Stimulated activated memory B cell treated with anti-CD40 and anti-IgM and Interleukin-4, amounts not matched to agents 10 μg/mL and 1 μg/mL and 100 μg/mL, for 72 hours (primary cell): Measurements from ENCODE around the gene CHD9.
A peak's percentile ranks its signal among the peaks of the same experiment; 100 is the strongest.
"Not testable (repeated sequence)": the region's sequence is repeated elsewhere in the genome, so short reads cannot be mapped to it uniquely, and the experiment has no call there.

Experiments used
- ATAC-seq: fragments of 150-1000 bp; cut with Tn5 transposase; 2 replicates; pipeline ENCODE4 v1.10.0; 2021
- H3K27ac Mint-ChIP-seq: one replicate; pipeline ENCODE4 v1.8.0; 2022; ENCODE audit warnings: mild to moderate bottlenecking, mixed read lengths
- H3K27me3 Mint-ChIP-seq: one replicate; pipeline ENCODE4 v1.8.0; 2022; ENCODE audit warnings: mixed read lengths
- H3K36me3 Mint-ChIP-seq: one replicate; pipeline ENCODE4 v1.8.0; 2022; ENCODE audit warnings: mixed read lengths
- H3K4me1 Mint-ChIP-seq: one replicate; pipeline ENCODE4 v1.8.0; 2022; ENCODE audit warnings: mixed read lengths
- H3K4me3 Mint-ChIP-seq: one replicate; pipeline ENCODE4 v1.8.0; 2022; ENCODE audit warnings: mild to moderate bottlenecking, moderate library complexity, mixed read lengths
- H3K9me3 Mint-ChIP-seq: one replicate; pipeline ENCODE4 v1.8.0; 2022; ENCODE audit warnings: mixed read lengths

CHD9 gene

DNA sequence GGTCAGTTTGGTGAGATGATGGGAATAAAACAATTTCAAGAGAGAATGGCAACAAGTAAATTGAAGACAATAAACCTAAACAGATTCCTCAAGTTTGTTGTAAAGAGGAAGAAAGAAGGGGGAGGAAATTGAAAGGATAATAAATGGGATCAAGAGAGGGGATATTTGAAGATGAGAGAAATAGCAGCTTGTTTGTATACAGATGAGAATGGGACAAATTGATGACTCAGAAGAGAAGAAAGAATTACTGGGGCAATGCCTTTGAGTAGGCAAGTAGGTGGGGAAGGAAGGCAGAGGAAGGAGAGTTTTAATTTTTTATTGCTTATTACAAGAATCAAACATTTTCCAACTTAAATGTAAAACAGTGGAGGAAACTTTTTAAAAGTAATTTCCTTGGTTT is 98.3 kb downstream of the CHD9 start:
- Mint-ChIP-seq H3K4me1 (peaks cover 6% of the 10 kb centered on the region), H3K36me3 (peaks cover 21% of the 10 kb centered on the region), H3K4me3 (no peak overlapping the region), H3K27me3 (no peaks in the 10 kb centered on the region), H3K27ac (no peak overlapping the region), H3K9me3 (peaks cover 3% of the 10 kb centered on the region)
- ATAC-seq: no peak

DNA sequence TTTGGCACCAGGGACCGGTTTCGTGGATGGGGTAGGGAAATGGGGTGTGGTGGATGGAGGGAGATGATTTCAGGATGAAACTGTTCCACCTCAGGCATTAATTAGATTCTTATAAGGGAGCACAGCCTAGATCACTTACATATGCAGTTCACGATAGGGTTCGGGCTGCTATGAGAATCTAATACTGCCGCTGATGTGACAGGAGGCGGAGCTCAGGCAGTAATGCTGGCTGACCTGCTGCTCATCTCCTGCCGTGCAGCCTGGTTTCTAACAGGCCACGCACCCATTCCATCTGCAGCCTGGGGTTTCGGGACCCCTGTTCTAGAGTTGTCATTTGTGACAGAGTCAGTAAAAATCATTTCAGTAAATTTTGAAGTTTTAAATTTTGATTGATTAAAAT is 99.7 kb downstream of the CHD9 start:
- Mint-ChIP-seq H3K4me3 (no peak overlapping the region), H3K27me3 (no peaks in the 10 kb centered on the region), H3K9me3 (peaks cover under 1% of the 10 kb centered on the region), H3K36me3 (peaks cover 14% of the 10 kb centered on the region), H3K27ac (no peak overlapping the region), H3K4me1 (peaks cover 6% of the 10 kb centered on the region)
- no peak for ATAC-seq

DNA sequence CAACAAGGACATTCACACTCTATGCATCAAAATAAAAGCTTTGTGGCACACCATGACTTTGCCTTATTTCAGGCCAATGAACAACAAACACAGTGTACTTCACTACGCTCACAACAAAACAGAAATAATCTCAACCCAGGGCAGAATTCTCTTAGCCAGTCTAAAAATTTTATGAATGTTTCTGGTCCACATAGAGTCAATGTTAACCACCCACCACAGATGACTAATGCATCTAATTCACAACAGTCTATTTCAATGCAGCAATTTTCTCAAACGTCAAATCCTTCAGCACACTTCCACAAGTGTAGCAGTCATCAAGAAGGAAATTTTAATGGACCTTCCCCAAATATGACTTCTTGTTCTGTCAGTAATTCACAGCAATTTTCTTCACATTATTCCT is 101.7 kb downstream of the CHD9 start:
- no peak overlapping the region for H3K27ac Mint-ChIP-seq
- peaks cover 6% of the 10 kb centered on the region for H3K4me1 Mint-ChIP-seq
- H3K4me3 Mint-ChIP-seq: no peak overlapping the region
- H3K36me3 Mint-ChIP-seq: peaks cover 12% of the 10 kb centered on the region
- no peaks in the 10 kb centered on the region for H3K9me3 Mint-ChIP-seq
- no peak for ATAC-seq
- H3K27me3 Mint-ChIP-seq: no peaks in the 10 kb centered on the region

DNA sequence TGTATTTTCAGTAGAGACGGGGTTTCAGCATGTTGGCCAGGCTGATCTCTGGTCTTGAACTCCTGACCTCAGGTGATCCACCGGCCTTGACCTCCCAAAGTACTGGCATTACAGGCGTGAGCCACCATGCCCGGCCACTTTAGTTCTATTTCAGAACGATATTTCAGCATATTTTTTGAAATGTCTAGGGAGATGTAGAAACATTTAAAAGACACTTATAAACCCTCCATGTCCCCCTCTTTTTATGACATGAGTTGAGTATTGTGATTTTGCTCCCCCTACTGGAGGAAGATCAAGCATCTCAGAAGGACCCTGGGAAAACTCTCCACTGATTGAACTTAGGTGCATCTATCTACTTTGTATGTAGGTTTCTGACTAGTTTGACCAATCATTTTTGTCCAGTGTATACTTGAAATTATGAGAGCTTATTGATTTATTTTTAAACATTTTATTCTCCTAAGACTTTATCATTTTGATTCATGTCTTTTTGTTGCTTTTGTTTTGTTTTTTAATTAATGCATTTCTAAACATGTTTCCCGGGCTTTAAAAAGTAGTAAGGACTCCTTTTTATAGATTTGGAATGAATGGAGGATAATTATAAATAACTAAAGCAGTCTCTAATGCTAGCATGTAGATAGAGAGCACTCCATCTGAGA is 105.1 kb downstream of the CHD9 start:
- no peak overlapping the region for H3K4me3 Mint-ChIP-seq
- peak; percentile 74 for ATAC-seq
- peaks cover 6% of the 10 kb centered on the region for H3K4me1 Mint-ChIP-seq
- H3K27ac Mint-ChIP-seq: no peak overlapping the region
- H3K9me3 Mint-ChIP-seq: no peaks in the 10 kb centered on the region
- H3K27me3 Mint-ChIP-seq: no peaks in the 10 kb centered on the region
- peaks cover 18% of the 10 kb centered on the region for H3K36me3 Mint-ChIP-seq

DNA sequence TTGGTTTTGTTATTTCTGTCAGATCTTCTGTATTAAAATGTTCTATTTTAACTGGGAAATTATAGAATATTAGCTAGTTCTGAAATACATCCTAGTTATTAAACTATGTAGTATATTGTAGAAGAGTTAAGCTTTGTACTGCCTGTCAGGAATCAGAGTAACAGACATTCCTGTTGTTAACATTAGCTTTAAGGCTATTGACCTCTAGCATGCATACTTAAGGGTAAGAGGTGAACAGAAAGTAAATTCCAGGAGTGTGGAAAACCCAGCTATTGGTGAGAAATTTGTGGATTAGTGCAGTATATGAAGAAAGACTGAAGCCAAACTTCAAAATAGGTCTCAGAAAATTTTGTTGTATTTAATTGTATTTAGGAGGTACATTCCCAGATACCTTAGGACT is 111.3 kb downstream of the CHD9 start:
- no peak for ATAC-seq
- H3K4me1 Mint-ChIP-seq: peaks cover 13% of the 10 kb centered on the region
- H3K27ac Mint-ChIP-seq: no peak overlapping the region
- peaks cover 6% of the 10 kb centered on the region for H3K36me3 Mint-ChIP-seq
- H3K27me3 Mint-ChIP-seq: no peaks in the 10 kb centered on the region
- H3K9me3 Mint-ChIP-seq: no peaks in the 10 kb centered on the region
- H3K4me3 Mint-ChIP-seq: no peak overlapping the region

DNA sequence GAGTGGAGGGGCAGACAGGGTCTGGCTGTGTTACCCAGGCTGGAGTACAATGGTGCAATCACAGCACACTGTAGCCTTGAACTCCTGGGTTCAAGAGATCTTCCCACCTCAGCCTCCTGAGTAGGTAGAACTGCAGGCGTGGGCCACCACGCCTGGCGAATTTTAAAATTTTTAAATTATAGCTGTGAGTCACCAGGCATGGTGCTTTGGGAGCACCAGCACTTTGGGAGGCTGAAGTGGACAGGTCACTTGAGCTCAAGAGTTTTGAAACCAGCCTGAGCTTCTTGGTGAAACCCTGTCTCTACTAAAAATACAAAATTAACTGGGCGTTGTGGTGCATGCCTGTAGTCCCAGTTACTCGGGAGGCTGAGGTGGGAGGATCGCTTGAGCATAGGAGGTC is 114.0 kb downstream of the CHD9 start:
- no peaks in the 10 kb centered on the region for H3K36me3 Mint-ChIP-seq
- no peak overlapping the region for H3K4me3 Mint-ChIP-seq
- no peak for ATAC-seq
- no peaks in the 10 kb centered on the region for H3K27me3 Mint-ChIP-seq
- H3K4me1 Mint-ChIP-seq: peaks cover 18% of the 10 kb centered on the region
- H3K27ac Mint-ChIP-seq: no peak overlapping the region
- H3K9me3 Mint-ChIP-seq: no peaks in the 10 kb centered on the region

DNA sequence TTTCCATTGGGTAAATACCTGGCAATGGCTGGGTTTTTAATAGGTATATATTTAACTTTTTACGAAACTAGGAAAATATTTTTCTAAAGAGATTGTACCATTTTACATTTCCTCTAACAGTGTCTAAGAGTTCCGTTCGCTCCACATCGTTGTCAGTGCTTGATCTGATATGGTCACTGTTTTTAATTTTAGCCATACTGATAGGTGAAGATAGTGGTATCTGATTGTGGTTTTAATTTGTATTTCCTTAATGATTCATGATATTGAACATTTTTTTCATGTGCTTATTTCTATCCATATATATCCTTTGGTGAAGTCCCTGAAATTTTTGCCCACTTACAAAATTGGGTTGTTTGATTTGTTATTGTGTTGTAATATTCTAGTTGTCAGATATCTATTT is 117.7 kb downstream of the CHD9 start:
- no peak overlapping the region for H3K4me3 Mint-ChIP-seq
- no peak for ATAC-seq
- peaks cover 16% of the 10 kb centered on the region for H3K36me3 Mint-ChIP-seq
- peaks cover 23% of the 10 kb centered on the region for H3K4me1 Mint-ChIP-seq
- no peaks in the 10 kb centered on the region for H3K27me3 Mint-ChIP-seq
- no peak overlapping the region for H3K27ac Mint-ChIP-seq
- no peaks in the 10 kb centered on the region for H3K9me3 Mint-ChIP-seq

DNA sequence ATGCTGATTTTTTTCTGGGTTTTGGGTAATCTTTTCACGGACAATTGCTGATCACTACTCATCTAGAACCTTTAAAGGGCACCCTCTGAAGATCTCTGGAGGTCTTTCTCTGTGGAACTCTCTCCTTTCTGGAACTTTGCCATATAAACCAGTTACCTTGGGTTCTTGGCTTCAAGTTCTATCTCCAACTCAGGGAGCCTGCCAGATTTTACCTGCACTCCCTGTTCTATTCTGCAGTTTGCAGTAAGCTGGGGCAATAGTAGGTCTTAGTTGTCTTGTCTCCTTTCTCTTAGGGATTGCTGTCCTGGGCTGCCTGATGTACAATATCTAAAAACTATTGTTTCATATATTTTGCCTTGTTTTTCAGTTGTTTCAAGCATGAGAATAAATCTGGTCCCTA is 120.3 kb downstream of the CHD9 start:
- Mint-ChIP-seq H3K27me3 (no peaks in the 10 kb centered on the region), H3K9me3 (no peaks in the 10 kb centered on the region)

DNA sequence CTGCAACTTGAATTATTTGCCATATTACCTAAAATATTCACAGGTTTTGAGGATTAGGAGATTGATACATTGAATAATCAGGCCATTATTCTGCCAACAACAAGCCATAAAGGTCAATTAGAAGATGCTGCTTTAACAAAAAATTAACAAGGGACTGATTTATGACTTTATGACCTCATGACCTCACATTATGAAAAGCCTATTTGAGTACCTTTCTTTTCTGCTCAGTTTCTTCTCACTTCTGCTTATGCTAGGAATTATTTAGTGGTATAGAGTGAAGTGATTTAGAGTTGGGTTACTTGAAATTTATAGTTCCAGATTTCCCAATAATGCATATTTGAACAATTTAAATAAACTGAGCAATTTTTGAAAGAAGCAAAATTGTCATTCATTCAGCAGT is 121.6 kb downstream of the CHD9 start:
- peaks cover 33% of the 10 kb centered on the region for H3K36me3 Mint-ChIP-seq
- no peaks in the 10 kb centered on the region for H3K9me3 Mint-ChIP-seq
- no peaks in the 10 kb centered on the region for H3K27me3 Mint-ChIP-seq
- no peak for ATAC-seq
- H3K27ac Mint-ChIP-seq: no peak overlapping the region
- H3K4me3 Mint-ChIP-seq: no peak overlapping the region
- H3K4me1 Mint-ChIP-seq: peaks cover 27% of the 10 kb centered on the region

More for the DNA sequence above, 120.3 kb downstream of the CHD9 start:
- Mint-ChIP-seq H3K4me3 (no peak overlapping the region), H3K36me3 (peaks cover 24% of the 10 kb centered on the region), H3K27ac (no peak overlapping the region), H3K4me1 (peaks cover 22% of the 10 kb centered on the region)
- ATAC-seq: no peak

DNA sequence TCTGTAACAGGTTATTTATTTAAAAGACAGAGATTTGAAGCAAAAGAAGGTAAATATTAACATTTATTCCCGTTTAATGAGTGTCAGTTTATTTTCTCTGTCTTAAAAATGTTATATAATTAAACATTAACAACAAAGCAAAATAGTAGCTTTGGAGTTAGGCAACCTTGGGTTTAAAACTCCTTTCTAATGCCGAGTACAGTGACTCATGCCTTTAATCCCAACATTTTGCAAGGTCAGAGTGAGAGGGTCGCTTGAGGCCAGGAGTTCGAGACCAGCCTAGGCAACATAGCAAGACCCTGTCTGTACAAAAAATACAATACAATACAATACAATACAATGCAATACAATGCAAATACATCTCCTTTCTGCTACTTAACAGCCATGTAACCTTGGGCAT is 128.7 kb downstream of the CHD9 start:
- Mint-ChIP-seq H3K4me3 (no peak overlapping the region), H3K27ac (no peak overlapping the region), H3K9me3 (peaks cover 23% of the 10 kb centered on the region), H3K27me3 (no peaks in the 10 kb centered on the region), H3K36me3 (peaks cover 50% of the 10 kb centered on the region), H3K4me1 (peaks cover 11% of the 10 kb centered on the region)
- no peak for ATAC-seq

DNA sequence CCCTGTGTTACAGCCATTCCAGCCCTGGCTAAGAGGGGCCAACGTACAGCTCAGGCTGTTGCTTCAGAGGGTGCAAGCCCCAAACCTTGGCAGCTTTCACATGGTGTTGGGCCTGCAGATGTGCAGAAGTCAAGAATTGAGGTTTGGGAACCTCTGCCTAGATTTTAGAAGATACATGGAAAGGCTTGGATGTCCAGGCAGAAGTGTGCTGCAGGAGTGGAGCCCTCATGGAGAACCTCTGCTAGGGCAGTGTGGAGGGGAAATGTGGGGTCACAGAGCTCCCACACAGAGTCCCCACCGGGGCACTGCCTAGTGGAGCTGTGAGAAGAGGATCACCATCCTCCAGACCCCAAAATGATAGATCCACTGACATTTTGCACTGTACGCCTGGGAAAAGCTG is 130.9 kb downstream of the CHD9 start:
- H3K27ac Mint-ChIP-seq, H3K4me3 Mint-ChIP-seq, ATAC-seq, H3K27me3 Mint-ChIP-seq: not testable (repeated sequence)
- Mint-ChIP-seq H3K4me1 (peaks cover 10% of the 10 kb centered on the region), H3K9me3 (peaks cover 23% of the 10 kb centered on the region), H3K36me3 (peaks cover 43% of the 10 kb centered on the region)

DNA sequence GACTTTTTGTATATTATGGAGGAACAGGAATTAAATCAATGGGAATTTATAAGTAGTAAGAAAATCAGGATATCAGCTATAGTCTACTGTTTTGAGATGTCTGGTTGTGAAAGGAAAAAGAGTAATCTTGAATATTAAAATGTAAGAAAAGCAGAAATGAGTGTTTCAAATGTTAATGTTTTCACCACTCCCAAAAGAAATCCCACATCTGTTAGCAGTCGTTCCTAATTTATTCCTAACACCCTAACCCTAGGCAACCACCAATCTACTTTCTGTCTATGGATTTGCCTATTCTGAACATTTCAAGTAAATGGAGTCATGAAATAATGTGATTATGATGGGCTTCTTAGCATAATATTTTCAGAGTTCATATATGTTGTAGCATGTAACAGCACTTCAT is 133.0 kb downstream of the CHD9 start:
- H3K27me3 Mint-ChIP-seq: no peaks in the 10 kb centered on the region
- peaks cover 23% of the 10 kb centered on the region for H3K9me3 Mint-ChIP-seq
- H3K36me3 Mint-ChIP-seq: peaks cover 46% of the 10 kb centered on the region
- no peak for ATAC-seq
- H3K4me1 Mint-ChIP-seq: peaks cover 13% of the 10 kb centered on the region
- no peak overlapping the region for H3K27ac Mint-ChIP-seq
- no peak overlapping the region for H3K4me3 Mint-ChIP-seq

DNA sequence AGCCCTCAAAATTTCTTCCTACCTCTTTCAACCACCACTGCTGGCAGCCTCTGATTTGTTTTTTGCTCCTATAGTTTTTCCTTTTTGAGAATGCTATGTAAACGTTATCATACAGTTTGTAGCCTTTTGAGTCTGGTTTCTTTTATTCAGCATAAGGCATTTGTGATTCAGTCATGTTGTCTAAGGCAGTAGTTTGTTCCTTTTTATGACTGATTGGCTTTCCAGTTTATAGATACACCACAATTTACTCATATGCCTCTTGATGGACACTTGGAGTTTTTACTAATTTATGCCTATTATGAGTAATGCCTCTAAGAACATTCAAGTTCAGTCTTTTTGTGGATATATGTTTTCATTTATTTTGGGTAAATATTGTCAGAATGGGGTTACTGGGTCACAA is 136.6 kb downstream of the CHD9 start:
- no peak for ATAC-seq
- Mint-ChIP-seq H3K4me1 (peaks cover 13% of the 10 kb centered on the region), H3K27ac (no peak overlapping the region)

DNA sequence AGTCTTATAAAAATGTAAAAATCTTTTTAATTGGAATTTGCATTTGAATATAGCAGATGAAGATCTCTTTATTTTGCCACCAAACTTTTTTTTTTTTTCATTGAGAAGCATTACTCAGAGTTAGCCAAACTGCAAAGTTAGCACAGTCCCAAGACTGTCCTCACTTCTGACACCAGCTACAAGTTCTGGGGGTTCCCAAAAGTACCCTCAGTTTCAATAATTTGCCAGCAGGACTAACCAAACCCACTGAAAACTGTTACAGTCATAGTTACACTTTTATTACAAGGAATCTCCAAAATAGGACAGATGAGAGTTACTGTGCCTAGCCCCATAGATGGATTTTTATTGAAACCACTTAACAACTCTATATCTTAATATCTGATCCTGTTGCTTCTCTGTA is 144.1 kb downstream of the CHD9 start:
- Mint-ChIP-seq H3K9me3 (no peaks in the 10 kb centered on the region), H3K36me3 (peaks cover 19% of the 10 kb centered on the region), H3K27ac (no peak overlapping the region), H3K4me1 (peaks cover 7% of the 10 kb centered on the region), H3K27me3 (no peaks in the 10 kb centered on the region), H3K4me3 (no peak overlapping the region)
- ATAC-seq: no peak

More for the DNA sequence above, 136.6 kb downstream of the CHD9 start:
- Mint-ChIP-seq H3K4me3 (no peak overlapping the region), H3K36me3 (peaks cover 21% of the 10 kb centered on the region), H3K27me3 (no peaks in the 10 kb centered on the region), H3K9me3 (peaks cover 10% of the 10 kb centered on the region)

DNA sequence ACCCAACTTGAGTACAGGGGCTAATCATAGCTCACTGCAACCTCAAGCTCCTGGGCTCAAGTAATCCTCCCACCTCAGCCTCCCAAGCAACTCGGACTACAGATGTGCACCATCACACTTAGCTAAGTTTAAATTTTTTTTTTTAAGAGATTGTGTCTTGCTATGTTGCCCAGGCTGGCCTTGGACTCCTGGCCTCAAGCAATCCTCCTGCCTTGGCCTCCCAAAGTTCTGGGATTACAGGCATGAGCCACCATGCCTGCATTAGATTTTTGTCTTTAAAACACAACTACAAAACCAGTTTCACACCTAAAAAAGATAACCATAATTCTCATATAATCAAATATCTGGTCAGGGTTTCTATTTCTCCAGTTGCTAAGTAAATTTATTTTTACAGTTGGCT is 147.1 kb downstream of the CHD9 start:
- Mint-ChIP-seq H3K4me1 (peaks cover 17% of the 10 kb centered on the region), H3K4me3 (no peak overlapping the region), H3K27me3 (no peaks in the 10 kb centered on the region), H3K27ac (peak overlapping the region; percentile 48), H3K36me3 (peaks cover 24% of the 10 kb centered on the region), H3K9me3 (no peaks in the 10 kb centered on the region)
- no peak for ATAC-seq

DNA sequence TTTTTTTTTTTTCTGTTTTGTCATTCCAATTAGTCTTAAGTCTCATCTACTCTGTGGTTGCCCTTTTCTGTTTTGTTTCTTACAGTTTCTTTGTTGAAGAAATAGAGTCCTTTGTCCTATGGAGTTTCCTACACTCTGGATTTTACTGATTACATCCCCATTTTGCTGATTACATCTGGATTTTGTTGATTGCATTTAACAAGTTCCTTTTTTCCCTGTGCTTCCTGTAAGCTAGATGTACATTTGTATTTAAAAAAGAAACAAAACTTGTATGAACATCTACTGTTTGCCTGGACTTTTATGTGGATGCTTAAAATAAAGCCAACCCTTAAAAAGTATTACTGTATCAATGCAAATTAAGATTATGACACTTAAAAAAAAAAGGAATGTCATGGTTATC is 147.6 kb downstream of the CHD9 start:
- H3K4me3 Mint-ChIP-seq: no peak overlapping the region
- no peak for ATAC-seq
- H3K4me1 Mint-ChIP-seq: peaks cover 20% of the 10 kb centered on the region
- H3K27ac Mint-ChIP-seq: peak overlapping the region; percentile 48
- no peaks in the 10 kb centered on the region for H3K27me3 Mint-ChIP-seq
- no peaks in the 10 kb centered on the region for H3K9me3 Mint-ChIP-seq
- H3K36me3 Mint-ChIP-seq: peaks cover 24% of the 10 kb centered on the region
